Measurements from ENCODE around the gene IL18RAP.

DNA sequence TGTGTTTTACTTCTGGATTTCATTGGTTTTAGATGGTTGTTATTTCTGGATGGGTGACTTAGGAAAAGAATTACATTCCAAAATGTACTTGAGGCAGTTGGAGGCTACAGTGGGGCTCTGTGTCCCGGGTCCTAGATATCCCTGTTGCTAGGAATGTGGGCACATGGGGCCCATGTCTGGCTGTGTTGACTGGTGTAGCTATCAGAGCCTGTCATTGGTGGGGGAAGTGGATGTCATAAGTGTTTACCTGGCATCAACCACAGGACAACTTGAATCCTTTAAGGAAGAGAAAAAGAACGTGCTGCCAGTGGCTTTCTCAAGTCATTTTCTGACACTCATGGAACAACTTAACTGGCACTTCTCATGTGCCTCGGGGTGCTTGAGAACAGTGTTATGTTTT, 37.0 kb upstream of the IL18RAP start:
- no peak for TF ChIP-seq POLR2AphosphoS5 (IDR thresholded peaks at IDR 0.05; ENCODE audit: borderline replicate concordance, low read depth, low read length)
- TF ChIP-seq EZH2 (IDR thresholded peaks at IDR 0.05) = no peak
